Measurements from ENCODE around the gene ADRA2C.

GRCh38 chr4:3781193-3781886 lies 15.2 kb downstream of the ADRA2C start:
- TF ChIP-seq POLR2A (IDR thresholded peaks at IDR 0.05), result no peak
- TF ChIP-seq, protein P1, sequence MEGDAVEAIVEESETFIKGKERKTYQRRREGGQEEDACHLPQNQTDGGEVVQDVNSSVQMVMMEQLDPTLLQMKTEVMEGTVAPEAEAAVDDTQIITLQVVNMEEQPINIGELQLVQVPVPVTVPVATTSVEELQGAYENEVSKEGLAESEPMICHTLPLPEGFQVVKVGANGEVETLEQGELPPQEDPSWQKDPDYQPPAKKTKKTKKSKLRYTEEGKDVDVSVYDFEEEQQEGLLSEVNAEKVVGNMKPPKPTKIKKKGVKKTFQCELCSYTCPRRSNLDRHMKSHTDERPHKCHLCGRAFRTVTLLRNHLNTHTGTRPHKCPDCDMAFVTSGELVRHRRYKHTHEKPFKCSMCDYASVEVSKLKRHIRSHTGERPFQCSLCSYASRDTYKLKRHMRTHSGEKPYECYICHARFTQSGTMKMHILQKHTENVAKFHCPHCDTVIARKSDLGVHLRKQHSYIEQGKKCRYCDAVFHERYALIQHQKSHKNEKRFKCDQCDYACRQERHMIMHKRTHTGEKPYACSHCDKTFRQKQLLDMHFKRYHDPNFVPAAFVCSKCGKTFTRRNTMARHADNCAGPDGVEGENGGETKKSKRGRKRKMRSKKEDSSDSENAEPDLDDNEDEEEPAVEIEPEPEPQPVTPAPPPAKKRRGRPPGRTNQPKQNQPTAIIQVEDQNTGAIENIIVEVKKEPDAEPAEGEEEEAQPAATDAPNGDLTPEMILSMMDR (IDR thresholded peaks at IDR 0.05), result no peak

Measured in right lobe of liver (tissue), 4 donors.